DMS153 (cell line): Measurements from ENCODE around the gene C1orf210.
A peak's percentile ranks its signal among the peaks of the same experiment; 100 is the strongest.

Source experiments
- DNase-seq: peaks from one replicate; lab custom pipeline; 2025; lab: John Stamatoyannopoulos, UW

The C1orf210 gene

GRCh38 chr1:43247256-43247921, 38.0 kb downstream of the C1orf210 start:
- DNase-seq = no peak

GRCh38 chr1:43246466-43247213, 38.7 kb downstream of the C1orf210 start:
- DNase-seq = no peak

- no peak for DNase-seq
Observed at GRCh38 chr1:43243299-43243698, 42.1 kb downstream of the C1orf210 start.

- DNase-seq = no peak
Observed at GRCh38 chr1:43241413-43241836, 44.0 kb downstream of the C1orf210 start.

GRCh38 chr1:43239484-43239883, 45.9 kb downstream of the C1orf210 start:
- DNase-seq = no peak

- no peak for DNase-seq
Observed at GRCh38 chr1:43238991-43239469, 46.4 kb downstream of the C1orf210 start.

GRCh38 chr1:43238085-43238484, 47.3 kb downstream of the C1orf210 start:
- DNase-seq = peak; percentile 61

GRCh38 chr1:43237121-43237520, 48.3 kb downstream of the C1orf210 start:
- no peak for DNase-seq

- DNase-seq = no peak
Observed at GRCh38 chr1:43235451-43236121, 49.8 kb downstream of the C1orf210 start.

GRCh38 chr1:43235040-43235439, 50.3 kb downstream of the C1orf210 start:
- DNase-seq = no peak

- no peak for DNase-seq
Observed at GRCh38 chr1:43234267-43234666, 51.1 kb downstream of the C1orf210 start.

GRCh38 chr1:43233631-43234030, 51.8 kb downstream of the C1orf210 start:
- no peak for DNase-seq

GRCh38 chr1:43232482-43232881, 52.9 kb downstream of the C1orf210 start:
- DNase-seq = no peak

- DNase-seq = no peak
Observed at GRCh38 chr1:43232074-43232473, 53.3 kb downstream of the C1orf210 start.
